SH-SY5Y (cell line): ENCODE measurements around the gene ARFGAP1.

ENCODE experiments used
- GATA2 ChIP-seq: IDR thresholded peaks from 2 replicates; pipeline ENCODE4 v1.6.1; 2011; ENCODE audit warnings: mild to moderate bottlenecking, low read depth, low read length
- GATA3 ChIP-seq: IDR thresholded peaks from 2 replicates; pipeline ENCODE4 v1.6.1; 2011; ENCODE audit warnings: low read depth, mild to moderate bottlenecking, low read length, moderate library complexity

DNA sequence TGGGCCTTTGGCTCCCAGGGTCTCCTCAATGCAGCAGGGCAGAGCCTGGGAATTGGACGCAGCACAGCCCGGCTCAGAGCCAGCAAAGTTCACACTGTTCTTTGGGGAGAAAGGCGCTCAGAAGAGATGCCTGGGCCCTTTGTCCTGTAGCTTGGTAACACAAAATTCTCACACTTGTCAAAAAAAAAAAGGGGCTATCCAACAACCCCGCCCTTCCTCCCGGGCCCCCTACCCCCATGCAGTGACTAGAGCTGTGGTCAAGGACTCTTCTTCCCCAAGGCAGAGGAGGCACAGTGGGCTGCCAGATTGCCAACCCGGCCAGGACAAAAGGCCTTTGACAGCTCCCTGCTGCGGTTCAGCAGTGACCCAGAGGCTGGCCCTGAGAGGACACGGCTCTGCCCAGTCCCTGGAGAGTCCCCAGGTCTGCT lies 20.3 kb upstream of the ARFGAP1 start:
- TF ChIP-seq GATA2 (no peak), GATA3 (no peak)
